DND-41 (cell line): ENCODE results near the gene SH3BGRL3.

ENCODE experiments used
- ATAC-seq: fragments of 200-7000 bp; cut with Tn5 transposase; 3 replicates; pipeline ENCODE4 v1.9.1; 2021; ENCODE audit warnings: low read depth; ENCODE audit not compliant: insufficient read depth
- DNase-seq: peaks from one replicate; pipeline ENCODE4 v3.0.0-alpha.2; 2020
- H2AFZ ChIP-seq: 2 replicates; pipeline ENCODE4 v1.6.0; 2012; ENCODE audit warnings: low read depth, low read length
- H3K27ac ChIP-seq: 2 replicates; pipeline ENCODE4 v1.5.1; 2012; ENCODE audit warnings: low read length, inconsistent platforms
- H3K27me3 ChIP-seq: fragments of 200-600 bp; sonication (generic); 2 replicates; pipeline ENCODE4 v1.6.0; 2012; ENCODE audit warnings: low read length, mild to moderate bottlenecking, inconsistent platforms; ENCODE audit not compliant: insufficient read depth, poor library complexity
- H3K36me3 ChIP-seq: 2 replicates; pipeline ENCODE4 v1.5.1; 2012; ENCODE audit warnings: low read length, inconsistent platforms; ENCODE audit not compliant: insufficient read depth
- H3K4me1 ChIP-seq: 2 replicates; pipeline ENCODE4 v1.5.1; 2012; ENCODE audit warnings: mild to moderate bottlenecking, low read length; ENCODE audit not compliant: insufficient read depth
- H3K4me2 ChIP-seq: 2 replicates; pipeline ENCODE4 v1.6.0; 2012; ENCODE audit warnings: mild to moderate bottlenecking, moderate library complexity, low read length, inconsistent platforms; ENCODE audit not compliant: insufficient read depth
- H3K4me3 ChIP-seq, 2 experiments: fragments of 200-600 bp in 1 of 2; shearing (Covaris generic) in 1 of 2; 2 replicates each; pipeline ENCODE4 v1.5.1; 2012 to 2016; ENCODE audit warnings: inconsistent platforms in 2 of 2, low read length in 2 of 2, mild to moderate bottlenecking in 2 of 2, low read depth in 1 of 2, moderate library complexity in 1 of 2
- H3K79me2 ChIP-seq: 2 replicates; pipeline ENCODE4 v1.6.0; 2012; ENCODE audit warnings: low read length, inconsistent platforms; ENCODE audit not compliant: insufficient read depth
- H3K9ac ChIP-seq: 2 replicates; pipeline ENCODE4 v1.6.0; 2012; ENCODE audit warnings: low read depth, mild to moderate bottlenecking, inconsistent platforms, low read length, moderate library complexity
- H3K9me3 ChIP-seq: 2 replicates; pipeline ENCODE4 v1.5.1; 2012; ENCODE audit warnings: low read length, moderate library complexity, mild to moderate bottlenecking, inconsistent platforms; ENCODE audit not compliant: insufficient read depth, severe bottlenecking
- H4K20me1 ChIP-seq: 2 replicates; pipeline ENCODE4 v1.6.0; 2012; ENCODE audit warnings: low read length; ENCODE audit not compliant: insufficient read depth
- EZH2 ChIP-seq: IDR thresholded peaks from 3 replicates; pipeline ENCODE4 v1.6.1; 2012; ENCODE audit warnings: borderline replicate concordance, low read depth, mild to moderate bottlenecking, moderate library complexity, low read length, inconsistent platforms; ENCODE audit not compliant: severe bottlenecking
- TF ChIP-seq, protein P1 (sequence below): IDR thresholded peaks from 2 replicates; pipeline ENCODE4 v1.5.1; 2012; ENCODE audit warnings: borderline replicate concordance, low read length, moderate library complexity, mild to moderate bottlenecking; ENCODE audit not compliant: poor library complexity, severe bottlenecking; ENCODE audit errors: extremely low read depth

SH3BGRL3 gene

DNA sequence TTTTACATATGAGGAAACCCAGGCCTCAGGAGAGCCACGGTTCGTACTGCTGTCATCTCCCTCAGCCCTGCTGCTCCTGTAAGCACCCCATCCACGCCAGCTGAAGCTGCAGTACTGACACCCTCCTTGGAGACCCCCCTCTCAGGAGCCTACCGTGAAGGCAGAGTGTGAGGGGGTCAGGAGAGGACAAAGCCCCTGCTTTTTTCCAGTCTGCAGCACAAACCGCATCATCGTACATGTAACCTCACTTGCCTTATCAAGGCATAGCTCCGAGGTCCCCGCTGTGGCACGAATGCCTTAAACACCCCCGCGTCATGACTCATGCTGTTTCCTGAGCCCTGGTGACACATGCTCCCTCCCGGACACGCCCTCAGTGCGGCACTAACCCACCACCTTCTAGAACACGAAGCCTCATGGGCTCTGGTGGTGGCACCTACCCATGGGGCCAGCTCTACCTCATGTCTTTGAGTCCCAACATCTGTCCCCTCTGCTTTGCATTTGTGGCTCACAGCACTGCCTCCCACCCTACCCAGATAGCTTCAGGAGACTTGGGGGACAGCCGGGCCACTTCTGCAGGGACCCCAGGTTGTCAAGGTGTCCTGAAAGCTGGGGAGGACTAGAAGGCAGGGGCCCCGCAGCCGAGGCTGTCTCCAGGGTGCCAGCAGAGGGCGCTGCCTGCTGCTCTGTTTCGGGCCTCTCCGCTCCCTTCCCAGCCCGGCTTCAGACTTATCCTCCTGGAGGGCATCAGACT is 4.9 kb downstream of the SH3BGRL3 start:
- no peaks in the 10 kb centered on the region for H3K9me3 ChIP-seq
- peaks cover 78% of the 10 kb centered on the region for H3K4me1 ChIP-seq
- no peak overlapping the region for H3K4me2 ChIP-seq
- TF ChIP-seq EZH2, result no peak
- TF ChIP-seq, protein P1, sequence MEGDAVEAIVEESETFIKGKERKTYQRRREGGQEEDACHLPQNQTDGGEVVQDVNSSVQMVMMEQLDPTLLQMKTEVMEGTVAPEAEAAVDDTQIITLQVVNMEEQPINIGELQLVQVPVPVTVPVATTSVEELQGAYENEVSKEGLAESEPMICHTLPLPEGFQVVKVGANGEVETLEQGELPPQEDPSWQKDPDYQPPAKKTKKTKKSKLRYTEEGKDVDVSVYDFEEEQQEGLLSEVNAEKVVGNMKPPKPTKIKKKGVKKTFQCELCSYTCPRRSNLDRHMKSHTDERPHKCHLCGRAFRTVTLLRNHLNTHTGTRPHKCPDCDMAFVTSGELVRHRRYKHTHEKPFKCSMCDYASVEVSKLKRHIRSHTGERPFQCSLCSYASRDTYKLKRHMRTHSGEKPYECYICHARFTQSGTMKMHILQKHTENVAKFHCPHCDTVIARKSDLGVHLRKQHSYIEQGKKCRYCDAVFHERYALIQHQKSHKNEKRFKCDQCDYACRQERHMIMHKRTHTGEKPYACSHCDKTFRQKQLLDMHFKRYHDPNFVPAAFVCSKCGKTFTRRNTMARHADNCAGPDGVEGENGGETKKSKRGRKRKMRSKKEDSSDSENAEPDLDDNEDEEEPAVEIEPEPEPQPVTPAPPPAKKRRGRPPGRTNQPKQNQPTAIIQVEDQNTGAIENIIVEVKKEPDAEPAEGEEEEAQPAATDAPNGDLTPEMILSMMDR, result peak; percentile 84
- H4K20me1 ChIP-seq, result peaks cover 17% of the 10 kb centered on the region; the same call in 1 of the 2 replicates
- peak; percentile 41 for ATAC-seq
- H3K9ac ChIP-seq, result no peak overlapping the region
- no peaks in the 10 kb centered on the region for H3K27me3 ChIP-seq
- peak; percentile 85 for DNase-seq
- peak overlapping the region; percentile 93 for H3K27ac ChIP-seq
- H2AFZ ChIP-seq, result no peak overlapping the region
- H3K79me2 ChIP-seq, result peaks cover 21% of the 10 kb centered on the region
- H3K36me3 ChIP-seq, result peaks cover 42% of the 10 kb centered on the region
- H3K4me3 ChIP-seq, result no peak overlapping the region

GRCh38 chr1:26285366-26286063 is 5.6 kb downstream of the SH3BGRL3 start:
- H3K79me2 ChIP-seq, result peaks cover 15% of the 10 kb centered on the region
- H3K4me1 ChIP-seq, result peaks cover 81% of the 10 kb centered on the region
- no peaks in the 10 kb centered on the region for H3K9me3 ChIP-seq
- ATAC-seq, result no peak
- no peak overlapping the region for H2AFZ ChIP-seq
- no peaks in the 10 kb centered on the region for H3K27me3 ChIP-seq
- peaks cover 13% of the 10 kb centered on the region; the same call in 1 of the 2 replicates for H4K20me1 ChIP-seq
- TF ChIP-seq, protein P1, result peak; percentile 50
- TF ChIP-seq EZH2, result no peak
- no peak overlapping the region for H3K4me3 ChIP-seq
- DNase-seq, result peak; percentile 53
- H3K27ac ChIP-seq, result peak overlapping the region; percentile 93
- H3K9ac ChIP-seq, result peak overlapping the region; percentile 42; the same call in 1 of the 2 replicates
- H3K36me3 ChIP-seq, result peaks cover 37% of the 10 kb centered on the region
- no peak overlapping the region; the same call in 1 of the 2 replicates for H3K4me2 ChIP-seq

- ATAC-seq (no peak), DNase-seq (no peak)
- peak overlapping the region; percentile 93 for H3K27ac ChIP-seq
- H3K4me3 ChIP-seq, result no peak overlapping the region
- TF ChIP-seq, protein P1, result no peak
- no peak for TF ChIP-seq EZH2
- peaks cover 9% of the 10 kb centered on the region; the same call in 1 of the 2 replicates for H4K20me1 ChIP-seq
- no peak overlapping the region; the same call in 1 of the 2 replicates for H3K4me2 ChIP-seq
- peaks cover 32% of the 10 kb centered on the region for H3K36me3 ChIP-seq
- H3K4me1 ChIP-seq, result peaks cover 81% of the 10 kb centered on the region
- no peak overlapping the region for H2AFZ ChIP-seq
- H3K79me2 ChIP-seq, result peaks cover 10% of the 10 kb centered on the region
- no peaks in the 10 kb centered on the region for H3K9me3 ChIP-seq
- peak overlapping the region; percentile 42 for H3K9ac ChIP-seq
- no peaks in the 10 kb centered on the region for H3K27me3 ChIP-seq
Observed at GRCh38 chr1:26286064-26286416, 6.2 kb downstream of the SH3BGRL3 start.
